Uterus (tissue), 2 donors: ENCODE results near the gene ADGRG6.

Source experiments
- CTCF ChIP-seq, 4 experiments: fragments of 200-600 bp in 2 of 4; fragments of 450-650 bp in 2 of 4; sonication (generic) in 2 of 4; IDR thresholded peaks; one replicate each; pipeline ENCODE4 v1.5.1; 2016 to 2019; ENCODE audit warnings: antibody characterized with exemption in 4 of 4, mild to moderate bottlenecking in 2 of 4, moderate library complexity in 1 of 4
- POLR2A ChIP-seq, 2 donors: fragments of 450-650 bp; IDR thresholded peaks; one replicate each; pipeline ENCODE4 v1.6.1; 2016; ENCODE audit warnings: antibody characterized with exemption in 2 of 2, mild to moderate bottlenecking in 1 of 2, moderate library complexity in 1 of 2

- no peak for TF ChIP-seq CTCF (IDR thresholded peaks at IDR 0.05)
- TF ChIP-seq POLR2A (IDR thresholded peaks at IDR 0.05) = no peak
These were observed 11.0 kb upstream of the ADGRG6 start for GRCh38 chr6:142290851-142291250.
